Urothelium cell line (cell line): ENCODE data around the gene HTR2C.

ENCODE experiments used
- DNase-seq: peaks from one replicate; pipeline ENCODE4 v3.0.0; 2011; ENCODE audit warnings: low spot score, mixed read lengths
- FAIRE-seq: peaks from 2 replicates; lab custom pipeline; 2011; peaks lifted over from hg19 to GRCh38; lab: Jason Lieb, UNC

Gene HTR2C

DNA sequence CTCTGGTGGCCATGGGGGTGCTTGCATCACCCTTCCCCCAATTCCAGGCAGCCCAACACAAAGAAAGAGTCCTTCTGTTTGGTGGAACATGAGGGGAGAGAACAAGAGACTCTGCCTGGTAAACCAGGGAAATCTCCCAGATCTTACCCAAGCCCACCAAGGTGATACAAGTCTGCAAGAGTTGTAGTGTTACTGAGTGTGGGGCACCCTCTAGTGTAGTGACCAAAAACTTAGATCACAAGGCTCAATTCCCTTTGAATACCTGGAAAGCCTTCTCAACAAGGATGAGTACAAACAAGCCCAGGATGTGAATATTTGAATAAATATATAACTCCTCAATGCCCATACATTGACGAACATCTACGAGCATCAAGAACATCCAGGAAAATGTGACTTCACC is 368.8 kb downstream of the HTR2C start:
- no peak for DNase-seq
- FAIRE-seq, result no peak
